Neural cell (in vitro differentiated cells): Measurements from ENCODE around the gene DENND5A. TPM values are rescaled to one million over a fixed set of nuclear protein-coding genes. Genes with fewer than 3 reads are reported as not detected.

ENCODE experiments used
- H2AFZ ChIP-seq: fragments of 200-600, 300-800 bp; sonication (generic), shearing (Covaris generic); 2 replicates; pipeline ENCODE4 v1.6.0; 2014; ENCODE audit warnings: low read depth, mild to moderate bottlenecking, antibody characterized with exemption, low read length, moderate library complexity
- H3F3A ChIP-seq: fragments of 200-600 bp; shearing (Covaris generic); 2 replicates; pipeline ENCODE4 v1.6.1; 2016; ENCODE audit warnings: mild to moderate bottlenecking, moderate library complexity, mixed read lengths, antibody characterized with exemption, low read length; ENCODE audit not compliant: insufficient read depth, poor library complexity, severe bottlenecking
- H3K27ac ChIP-seq: fragments of 200-600, 300-800 bp; sonication (generic), shearing (Covaris generic); 2 replicates; pipeline ENCODE4 v1.5.1; 2014; ENCODE audit warnings: mild to moderate bottlenecking, low read length, moderate library complexity
- H3K27me3 ChIP-seq: fragments of 300-800, 200-600 bp; sonication (generic), shearing (Covaris generic); 2 replicates; pipeline ENCODE4 v1.6.0; 2014; ENCODE audit warnings: mild to moderate bottlenecking, low read depth, low read length, moderate library complexity; ENCODE audit not compliant: insufficient read depth
- H3K36me3 ChIP-seq: fragments of 300-800, 200-600 bp; sonication (generic), shearing (Covaris generic); 2 replicates; pipeline ENCODE4 v1.5.1; 2014; ENCODE audit warnings: mild to moderate bottlenecking, antibody characterized with exemption, low read length, moderate library complexity; ENCODE audit not compliant: insufficient read depth
- H3K4me2 ChIP-seq: fragments of 300-800, 200-600 bp; sonication (generic), shearing (Covaris generic); 2 replicates; pipeline ENCODE4 v1.6.0; 2014; ENCODE audit warnings: mild to moderate bottlenecking, low read length
- H3K4me3 ChIP-seq: fragments of 300-800, 200-600 bp; sonication (generic), shearing (Covaris generic); 2 replicates; pipeline ENCODE4 v1.5.1; 2014; ENCODE audit warnings: mild to moderate bottlenecking, low read length, moderate library complexity
- H3K79me2 ChIP-seq: fragments of 200-600 bp; shearing (Covaris generic); replicated peaks from 2 replicates; pipeline ENCODE4 v1.6.0; 2014; ENCODE audit warnings: mild to moderate bottlenecking, low read length, moderate library complexity; ENCODE audit not compliant: insufficient read depth
- H3K9ac ChIP-seq: fragments of 300-800, 200-600 bp; sonication (generic), shearing (Covaris generic); 2 replicates; pipeline ENCODE4 v1.6.1; 2016; ENCODE audit warnings: mild to moderate bottlenecking, low read length, mixed read lengths
- H3K9me2 ChIP-seq: fragments of 200-600 bp; shearing (Covaris generic); 2 replicates; pipeline ENCODE4 v1.6.1; 2016; ENCODE audit warnings: mild to moderate bottlenecking, low read length, mixed read lengths; ENCODE audit not compliant: insufficient read depth
- H3K9me3 ChIP-seq: fragments of 200-600, 300-800 bp; sonication (generic), shearing (Covaris generic); 2 replicates; pipeline ENCODE4 v1.6.1; 2016; ENCODE audit warnings: mild to moderate bottlenecking, mixed run types, low read length, moderate library complexity, mixed read lengths
- H4K20me1 ChIP-seq: fragments of 200-600 bp; shearing (Covaris generic); 2 replicates; pipeline ENCODE4 v1.6.1; 2016; ENCODE audit warnings: mild to moderate bottlenecking, mixed run types; ENCODE audit not compliant: insufficient read depth
- CTCF ChIP-seq: fragments of 450-650 bp; IDR thresholded peaks from 2 replicates; pipeline ENCODE4 v1.5.1; 2014; ENCODE audit warnings: antibody characterized with exemption, mild to moderate bottlenecking, moderate library complexity; ENCODE audit not compliant: poor library complexity, severe bottlenecking
- EP300 ChIP-seq: fragments of 450-650 bp; conservative IDR thresholded peaks from 2 replicates; pipeline ENCODE4 v1.6.1; 2014; ENCODE audit warnings: antibody characterized with exemption, mild to moderate bottlenecking, moderate library complexity; ENCODE audit not compliant: poor library complexity, severe bottlenecking
- EZH2 ChIP-seq: fragments of 200-600, 300-800 bp; shearing (Covaris generic), sonication (generic); IDR thresholded peaks from 2 replicates; pipeline ENCODE4 v1.6.1; 2014; ENCODE audit warnings: antibody characterized with exemption, low read length, borderline replicate concordance, mild to moderate bottlenecking; ENCODE audit not compliant: insufficient read depth, poor library complexity, severe bottlenecking
- MXI1 ChIP-seq: fragments of 450-650 bp; conservative IDR thresholded peaks from 2 replicates; pipeline ENCODE4 v1.6.1; 2014; ENCODE audit warnings: antibody characterized with exemption, mild to moderate bottlenecking; ENCODE audit not compliant: poor library complexity, severe bottlenecking
- POLR2AphosphoS5 ChIP-seq: IDR thresholded peaks from 2 replicates; pipeline ENCODE4 v1.6.1; 2012
- RAD21 ChIP-seq: fragments of 450-650 bp; conservative IDR thresholded peaks from 2 replicates; pipeline ENCODE4 v1.6.1; 2014; ENCODE audit warnings: antibody characterized with exemption, mild to moderate bottlenecking, moderate library complexity
- REST ChIP-seq: IDR thresholded peaks from 2 replicates; pipeline ENCODE4 v1.6.1; 2012; ENCODE audit warnings: borderline replicate concordance
- SMC3 ChIP-seq: fragments of 450-650 bp; conservative IDR thresholded peaks from 2 replicates; pipeline ENCODE4 v1.6.1; 2014; ENCODE audit warnings: antibody characterized with exemption, mild to moderate bottlenecking, moderate library complexity; ENCODE audit not compliant: poor library complexity
- TAF1 ChIP-seq: IDR thresholded peaks from 2 replicates; pipeline ENCODE4 v1.6.1; 2012; ENCODE audit warnings: low read depth
- polyA plus RNA-seq: library from polyadenylated mRNA; depleted of rRNA; stranded (reverse); fragments of >200 nt; gene quantifications from 2 replicates; pipeline ENCODE4 v1.2.3, GENCODE V29; 2014

Gene DENND5A
- polyA plus RNA-seq, 1 donor from 2014 or later, result 75.6 TPM

DNA sequence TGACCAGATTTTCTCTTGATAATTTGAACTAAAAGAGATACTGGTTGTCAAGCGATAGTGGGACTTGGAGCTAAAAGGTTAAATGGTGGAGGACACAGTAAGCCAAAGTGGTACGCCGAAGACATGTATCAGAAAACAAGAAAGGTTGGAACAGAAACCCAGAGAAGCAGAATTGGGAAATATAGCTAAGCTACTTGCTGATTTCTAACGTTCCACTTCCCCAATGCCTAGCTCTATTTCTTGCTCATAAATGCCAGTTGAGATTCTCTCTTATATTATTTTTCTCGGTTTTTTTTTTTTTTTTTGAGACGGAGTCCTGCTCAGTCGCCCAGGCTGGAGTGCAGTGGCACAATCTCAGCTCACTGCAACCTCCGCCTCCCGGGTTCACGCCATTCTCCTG is 36.6 kb upstream of the DENND5A start:
- no peaks in the 10 kb centered on the region for H3K27me3 ChIP-seq
- no peaks in the 10 kb centered on the region for H3K9me2 ChIP-seq
- H3K9me3 ChIP-seq, result no peaks in the 10 kb centered on the region
- H3F3A ChIP-seq, result no peaks in the 10 kb centered on the region
- H3K4me3 ChIP-seq, result no peak overlapping the region
- H3K27ac ChIP-seq, result no peak overlapping the region
- peaks cover 34% of the 10 kb centered on the region for H3K79me2 ChIP-seq
- no peak overlapping the region for H3K4me2 ChIP-seq
- TF ChIP-seq TAF1 (no peak), EZH2 (no peak)
- H4K20me1 ChIP-seq, result no peaks in the 10 kb centered on the region
- no peak overlapping the region for H2AFZ ChIP-seq
- H3K36me3 ChIP-seq, result no peaks in the 10 kb centered on the region
- H3K9ac ChIP-seq, result no peak overlapping the region

DNA sequence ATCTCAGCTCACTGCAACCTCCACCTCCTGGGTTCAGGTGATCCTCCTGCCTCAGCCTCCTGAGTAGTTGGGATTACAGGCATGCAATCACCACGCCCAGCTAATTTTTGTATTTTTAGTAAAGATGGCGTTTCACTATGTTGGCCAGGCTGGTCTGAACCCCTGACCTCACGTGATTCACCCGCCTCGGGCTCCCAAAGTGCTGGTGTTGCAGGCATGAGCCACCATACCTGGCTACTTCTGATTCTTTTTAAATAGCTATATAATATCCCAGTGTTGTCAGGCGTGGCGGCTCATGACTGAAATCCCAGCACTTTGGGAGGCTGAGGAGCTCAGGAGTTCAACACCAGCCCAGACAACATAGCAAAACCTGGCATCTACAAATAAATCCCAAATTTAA is 28.5 kb upstream of the DENND5A start:
- Histone ChIP-seq H3K4me3 (no peak overlapping the region), H4K20me1 (no peaks in the 10 kb centered on the region), H3K27me3 (no peaks in the 10 kb centered on the region), H3K79me2 (no peaks in the 10 kb centered on the region), H3K9me2 (no peaks in the 10 kb centered on the region), H3K4me2 (no peak overlapping the region), H3K36me3 (no peaks in the 10 kb centered on the region), H3K27ac (no peak overlapping the region), H3K9ac (no peak overlapping the region), H3K9me3 (no peaks in the 10 kb centered on the region), H2AFZ (no peak overlapping the region), H3F3A (no peaks in the 10 kb centered on the region)
- TF ChIP-seq REST (no peak), POLR2AphosphoS5 (no peak), SMC3 (no peak), EP300 (no peak), EZH2 (no peak), CTCF (no peak), MXI1 (no peak), RAD21 (no peak), TAF1 (no peak)
